A673 (cell line): ENCODE measurements around the gene TBX3. TPM values are rescaled to one million over a fixed set of nuclear protein-coding genes. Genes with fewer than 3 reads are reported as not detected.

Source experiments
- BruUV-seq: library from RNA; stranded (reverse); fragments of 400-500 nt; replicated peaks from 2 replicates; lab custom pipeline; 2021; lab: Mats Ljungman, UMichigan
- CTCF ChIA-PET: fragments of 300-600 bp; sonication (Branson Sonifier 250); formaldehyde crosslinking; loops from one replicate; lab custom pipeline; 2022; ENCODE audit warnings: antibody characterized with exemption; lab: Charles Lee
- POLR2A ChIA-PET: fragments of 300-600 bp; sonication (Branson Sonifier 250); formaldehyde crosslinking; loops from one replicate; lab custom pipeline; 2022; ENCODE audit warnings: antibody characterized with exemption; ENCODE audit not compliant: low non-redundant PET; lab: Charles Lee
- DNase-seq: peaks from one replicate; pipeline ENCODE4 v3.0.0-alpha.2; 2015; ENCODE audit warnings: low spot score
- H3K27ac ChIP-seq: fragments of 200-600 bp; sonication (generic); 2 replicates; pipeline ENCODE4 v1.5.1; 2016; ENCODE audit warnings: mixed run types, low read depth, mild to moderate bottlenecking, mixed read lengths, antibody characterized with exemption, low read length; ENCODE audit not compliant: poor library complexity, severe bottlenecking
- H3K27me3 ChIP-seq: fragments of 200-600 bp; sonication (generic); replicated peaks from 2 replicates; pipeline ENCODE4 v1.6.1; 2017; ENCODE audit warnings: mixed run types, low read depth, mild to moderate bottlenecking, mixed read lengths, antibody characterized with exemption, low read length; ENCODE audit not compliant: insufficient read depth, poor library complexity
- H3K36me3 ChIP-seq: fragments of 200-600 bp; sonication (generic); 2 replicates; pipeline ENCODE4 v1.6.1; 2016; ENCODE audit warnings: mixed run types, mild to moderate bottlenecking, mixed read lengths, antibody characterized with exemption, low read length; ENCODE audit not compliant: insufficient read depth, poor library complexity, severe bottlenecking
- H3K4me1 ChIP-seq: fragments of 200-600 bp; sonication (generic); 2 replicates; pipeline ENCODE4 v1.6.1; 2017; ENCODE audit warnings: mixed run types, mild to moderate bottlenecking, mixed read lengths, antibody characterized with exemption, low read length; ENCODE audit not compliant: insufficient read depth, poor library complexity, severe bottlenecking
- H3K4me3 ChIP-seq: fragments of 200-600 bp; sonication (generic); 2 replicates; pipeline ENCODE4 v1.5.1; 2016; ENCODE audit warnings: low read depth, mixed run types, mild to moderate bottlenecking, mixed read lengths, low read length; ENCODE audit not compliant: poor library complexity, severe bottlenecking
- H3K9me3 ChIP-seq: fragments of 200-600 bp; sonication (generic); 2 replicates; pipeline ENCODE4 v1.6.1; 2016; ENCODE audit warnings: mixed run types, low read depth, mild to moderate bottlenecking, mixed read lengths, antibody characterized with exemption, low read length; ENCODE audit not compliant: poor library complexity, severe bottlenecking
- EZH2 ChIP-seq: fragments of 200-600 bp; sonication (generic); IDR thresholded peaks from 2 replicates; pipeline ENCODE4 v1.6.1; 2017; ENCODE audit warnings: borderline replicate concordance, low read depth, mild to moderate bottlenecking, mixed read lengths, antibody characterized with exemption, low read length; ENCODE audit not compliant: poor library complexity, severe bottlenecking
- intact Hi-C: fragments of 100-400 bp; cut with micrococcal nuclease; formaldehyde crosslinking; loops from one replicate; pipeline ENCODE4 v1.10.0; 2022; ENCODE audit not compliant: unreplicated experiment
- total RNA-seq: library from RNA; stranded (reverse); gene quantifications from 2 replicates; pipeline ENCODE4 v1.2.3, GENCODE V29; 2021
- TF ChIP-seq, protein P1 (sequence below): fragments of 300-800, 200-600 bp; sonication (generic); conservative IDR thresholded peaks from 2 replicates; pipeline ENCODE4 v1.5.1; 2017; ENCODE audit warnings: low read depth, mild to moderate bottlenecking, antibody characterized with exemption, low read length, moderate library complexity, mixed read lengths

Gene TBX3
- total RNA-seq, 1 experiment from 2014 or later, result 1.4 TPM

DNA sequence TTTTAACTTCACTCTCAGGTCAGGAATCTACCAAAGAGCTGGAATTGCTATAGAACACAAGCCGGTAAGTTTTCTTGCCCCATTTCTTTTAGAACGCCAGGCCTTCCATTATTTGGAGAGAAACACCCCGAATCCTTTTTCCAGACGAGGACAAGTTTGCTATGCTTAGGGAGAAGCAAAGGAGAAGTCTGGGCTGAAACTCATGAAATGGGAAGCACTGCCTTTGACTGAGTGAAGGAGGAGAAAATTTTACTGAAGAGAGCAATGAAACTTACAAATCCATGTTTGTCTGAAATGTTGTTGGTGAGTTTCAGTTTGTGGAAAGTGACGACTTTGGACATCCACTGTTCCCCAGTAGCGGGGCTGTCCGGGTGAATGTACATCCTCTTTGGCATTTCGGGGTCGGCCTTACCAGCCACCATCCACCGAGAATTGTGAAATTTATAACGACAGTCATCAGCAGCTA lies 3.3 kb downstream of the TBX3 start:
- H3K27me3 ChIP-seq, result peaks cover 29% of the 10 kb centered on the region
- intact Hi-C loops, result no loop called here
- no peaks in the 10 kb centered on the region for H3K9me3 ChIP-seq
- no peak overlapping the region for H3K27ac ChIP-seq
- TF ChIP-seq, protein P1, sequence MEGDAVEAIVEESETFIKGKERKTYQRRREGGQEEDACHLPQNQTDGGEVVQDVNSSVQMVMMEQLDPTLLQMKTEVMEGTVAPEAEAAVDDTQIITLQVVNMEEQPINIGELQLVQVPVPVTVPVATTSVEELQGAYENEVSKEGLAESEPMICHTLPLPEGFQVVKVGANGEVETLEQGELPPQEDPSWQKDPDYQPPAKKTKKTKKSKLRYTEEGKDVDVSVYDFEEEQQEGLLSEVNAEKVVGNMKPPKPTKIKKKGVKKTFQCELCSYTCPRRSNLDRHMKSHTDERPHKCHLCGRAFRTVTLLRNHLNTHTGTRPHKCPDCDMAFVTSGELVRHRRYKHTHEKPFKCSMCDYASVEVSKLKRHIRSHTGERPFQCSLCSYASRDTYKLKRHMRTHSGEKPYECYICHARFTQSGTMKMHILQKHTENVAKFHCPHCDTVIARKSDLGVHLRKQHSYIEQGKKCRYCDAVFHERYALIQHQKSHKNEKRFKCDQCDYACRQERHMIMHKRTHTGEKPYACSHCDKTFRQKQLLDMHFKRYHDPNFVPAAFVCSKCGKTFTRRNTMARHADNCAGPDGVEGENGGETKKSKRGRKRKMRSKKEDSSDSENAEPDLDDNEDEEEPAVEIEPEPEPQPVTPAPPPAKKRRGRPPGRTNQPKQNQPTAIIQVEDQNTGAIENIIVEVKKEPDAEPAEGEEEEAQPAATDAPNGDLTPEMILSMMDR, result no peak
- TF ChIP-seq EZH2, result no peak
- no peaks in the 10 kb centered on the region for H3K36me3 ChIP-seq
- ChIA-PET POLR2A (no interaction called here), CTCF (no interaction called here)
- no peak overlapping the region for H3K4me3 ChIP-seq
- H3K4me1 ChIP-seq, result no peaks in the 10 kb centered on the region
- no TSS peak for BruUV-seq
- DNase-seq, result no peak

DNA sequence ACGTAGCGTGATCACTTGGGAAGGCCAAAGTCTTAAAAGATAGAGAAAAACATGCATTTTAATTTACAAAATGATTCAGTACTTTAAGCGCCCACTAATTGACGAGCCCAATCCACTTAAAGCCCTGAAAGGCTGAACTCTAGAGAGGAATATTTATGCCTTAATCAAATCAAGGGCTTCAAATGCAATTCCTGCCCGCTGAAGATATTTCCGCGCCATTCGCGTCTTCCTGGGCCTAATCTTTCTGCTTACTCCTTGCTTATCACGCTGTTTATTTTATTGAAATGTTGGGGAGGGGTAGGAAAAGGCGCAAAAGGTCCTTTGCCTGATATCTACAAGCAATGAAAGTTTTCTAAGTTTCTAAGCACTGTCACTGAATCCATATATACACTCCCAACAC lies 4.0 kb downstream of the TBX3 start:
- Histone ChIP-seq H3K4me1 (no peaks in the 10 kb centered on the region), H3K4me3 (no peak overlapping the region), H3K9me3 (no peaks in the 10 kb centered on the region), H3K27me3 (peaks cover 29% of the 10 kb centered on the region), H3K36me3 (no peaks in the 10 kb centered on the region), H3K27ac (no peak overlapping the region)
- no TSS peak for BruUV-seq
- ChIA-PET POLR2A (no interaction called here), CTCF (no interaction called here)
- TF ChIP-seq, protein P1, result no peak
- TF ChIP-seq EZH2, result no peak
- no peak for DNase-seq
- intact Hi-C loops, result no loop called here

DNA sequence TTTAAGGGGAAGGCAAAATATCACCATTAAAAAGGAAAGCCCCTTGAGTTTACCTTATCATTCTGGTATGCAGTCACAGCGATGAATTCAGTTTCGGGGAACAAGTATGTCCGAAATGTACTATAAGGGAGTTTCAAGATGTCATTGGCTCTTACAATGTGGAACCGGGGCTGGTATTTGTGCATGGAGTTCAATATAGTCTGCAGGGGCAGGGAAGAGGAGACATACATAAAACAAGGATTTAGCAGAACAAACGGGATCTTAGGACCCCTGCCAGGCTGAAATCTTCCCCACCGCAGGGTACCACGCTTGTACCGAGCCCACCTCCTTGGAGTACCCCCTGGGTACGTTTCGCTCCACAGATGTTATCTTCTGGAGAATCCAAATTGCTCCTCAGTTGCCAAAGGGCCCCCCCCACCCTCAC lies 4.5 kb downstream of the TBX3 start:
- no TSS peak for BruUV-seq
- no peak overlapping the region for H3K27ac ChIP-seq
- POLR2A ChIA-PET, result no interaction called here
- no peak for DNase-seq
- no peaks in the 10 kb centered on the region for H3K9me3 ChIP-seq
- intact Hi-C loops, result no loop called here
- no peaks in the 10 kb centered on the region for H3K4me1 ChIP-seq
- H3K27me3 ChIP-seq, result peaks cover 29% of the 10 kb centered on the region
- no peak for TF ChIP-seq EZH2
- TF ChIP-seq, protein P1, result no peak
- no peaks in the 10 kb centered on the region for H3K36me3 ChIP-seq
- no peak overlapping the region for H3K4me3 ChIP-seq
- CTCF ChIA-PET, result no interaction called here
